WI38 (cell line): Measurements from ENCODE around the gene NIPBL.

ENCODE experiments used
- H3K4me3 ChIP-seq: 2 replicates; pipeline ENCODE4 v1.5.1; 2011; ENCODE audit warnings: low read depth, mild to moderate bottlenecking, control low read depth, low read length
- CTCF ChIP-seq: IDR thresholded peaks from 2 replicates; pipeline ENCODE4 v1.5.1; 2012; ENCODE audit warnings: low read depth, mild to moderate bottlenecking, control low read depth, low read length

The NIPBL gene

GRCh38 chr5:36854402-36855140, 22.0 kb upstream of the NIPBL start:
- no peak for TF ChIP-seq CTCF

GRCh38 chr5:36855141-36855495, 21.5 kb upstream of the NIPBL start:
- H3K4me3 ChIP-seq, result no peak overlapping the region
- TF ChIP-seq CTCF, result no peak

More at GRCh38 chr5:36854402-36855140, 22.0 kb upstream of the NIPBL start:
- H3K4me3 ChIP-seq, result no peak overlapping the region

GRCh38 chr5:36861871-36862270, 14.7 kb upstream of the NIPBL start:
- no peak for TF ChIP-seq CTCF
- no peak overlapping the region for H3K4me3 ChIP-seq

GRCh38 chr5:36870399-36871040, 6.0 kb upstream of the NIPBL start:
- no peak overlapping the region for H3K4me3 ChIP-seq
- peak; percentile 30; the same call in 1 of the 2 replicates for TF ChIP-seq CTCF

GRCh38 chr5:36874465-36874864, 2.1 kb upstream of the NIPBL start:
- TF ChIP-seq CTCF, result no peak
- peak overlapping the region; percentile 90 for H3K4me3 ChIP-seq

GRCh38 chr5:36875051-36875789, 1.3 kb upstream of the NIPBL start:
- TF ChIP-seq CTCF, result no peak
- H3K4me3 ChIP-seq, result peak overlapping the region; percentile 90

GRCh38 chr5:36875790-36876298, 725 bp upstream of the NIPBL start:
- peak; percentile 44 for TF ChIP-seq CTCF
- H3K4me3 ChIP-seq, result peak overlapping the region; percentile 90
